A549 (cell line): ENCODE data around the gene PDPN. TPM values are rescaled to one million over a fixed set of nuclear protein-coding genes. Genes with fewer than 3 reads are reported as not detected.

Experiments
- ATAC-seq, 2 experiments: fragments of 200-7000 bp in 1 of 2; fragments of >200 bp in 1 of 2; cut with Nextera tagmentation in 1 of 2; cut with Tn5 transposase in 1 of 2; 3 replicates each; pipeline versions ENCODE4 v1.8.0 to v1.9.1; 2018 to 2020; ENCODE audit warnings: mild to moderate bottlenecking in 1 of 2, moderate library complexity in 1 of 2
- CTCF ChIA-PET: fragments of 300-600 bp; sonication (Branson Sonifier 250); formaldehyde crosslinking; extraction: SDS; loops from one replicate; lab custom pipeline; 2021; ENCODE audit warnings: antibody characterized with exemption, inconsistent platforms; lab: Yijun Ruan, JAX
- POLR2A ChIA-PET: fragments of 350-600 bp; formaldehyde crosslinking; extraction: SDS; loops from one replicate; lab custom pipeline; 2021; ENCODE audit warnings: antibody characterized with exemption, inconsistent platforms; lab: Yijun Ruan, JAX
- DNase-seq, 2 experiments: peaks; one replicate each; pipeline versions ENCODE4 v3.0.0 to v3.0.0-alpha.2; 2011 to 2016; ENCODE audit warnings: low read depth in 1 of 2, low spot score in 1 of 2
- FAIRE-seq: peaks from 2 replicates; lab custom pipeline; 2011; peaks lifted over from hg19 to GRCh38; lab: Jason Lieb, UNC
- H3K27ac ChIP-seq, 2 experiments: fragments of >200 bp; sonication (Bioruptor Twin); formaldehyde crosslinking; 3 replicates each; pipeline ENCODE4 v1.5.1; 2016 to 2017
- H3K4me1 ChIP-seq: fragments of >200 bp; sonication (Bioruptor Twin); formaldehyde crosslinking; 3 replicates; pipeline ENCODE4 v1.6.1; 2016
- H3K4me2 ChIP-seq: fragments of >200 bp; sonication (Bioruptor Twin); formaldehyde crosslinking; 3 replicates; pipeline ENCODE4 v1.6.1; 2016
- H3K4me3 ChIP-seq: fragments of >200 bp; sonication (Bioruptor Twin); formaldehyde crosslinking; 3 replicates; pipeline ENCODE4 v1.5.1; 2016
- H3K9me3 ChIP-seq: fragments of >200 bp; sonication (Bioruptor Twin); formaldehyde crosslinking; 3 replicates; pipeline ENCODE4 v1.6.1; 2016
- CBX2 ChIP-seq: fragments of 200-600 bp; sonication (generic); IDR thresholded peaks from 2 replicates; pipeline ENCODE4 v1.6.1; 2016; ENCODE audit warnings: low read depth, mild to moderate bottlenecking, borderline replicate concordance
- CHD2 ChIP-seq: fragments of 150-350 bp; IDR thresholded peaks from 2 replicates; pipeline ENCODE4 v1.6.1; 2014; ENCODE audit warnings: low read length; ENCODE audit not compliant: partially characterized antibody
- EHMT2 ChIP-seq: fragments of 200-600 bp; sonication (generic); IDR thresholded peaks from 2 replicates; pipeline ENCODE4 v1.6.1; 2016; ENCODE audit warnings: antibody characterized with exemption, low read depth, mild to moderate bottlenecking, moderate library complexity
- FOSL2 ChIP-seq, 2 experiments: fragments of 450-650 bp in 1 of 2; fragments of >200 bp in 1 of 2; sonication (Bioruptor Twin) in 1 of 2; formaldehyde crosslinking; IDR thresholded peaks; 2 replicates each; pipeline versions ENCODE4 v1.5.0 to v1.6.1; 2016 to 2020; ENCODE audit warnings: mild to moderate bottlenecking in 1 of 2, moderate library complexity in 1 of 2
- FOXS1 ChIP-seq: fragments of 250-450 bp; sonication (Bioruptor Pico); IDR thresholded peaks from 2 replicates; pipeline ENCODE4 v1.5.0; 2020; ENCODE audit warnings: mild to moderate bottlenecking, moderate library complexity
- JUN ChIP-seq, 2 experiments: fragments of >200 bp; sonication (Bioruptor Twin); formaldehyde crosslinking; IDR thresholded peaks; 2 replicates in 1 of 2; 3 replicates in 1 of 2; pipeline ENCODE4 v1.6.1; 2016 to 2017
- JUNB ChIP-seq: fragments of >200 bp; sonication (Bioruptor Twin); formaldehyde crosslinking; IDR thresholded peaks from 2 replicates; pipeline ENCODE4 v1.6.1; 2016
- KDM5A ChIP-seq: fragments of 200-600 bp; sonication (generic); IDR thresholded peaks from 2 replicates; pipeline ENCODE4 v1.6.1; 2016; ENCODE audit warnings: antibody characterized with exemption, mild to moderate bottlenecking
- MAFK ChIP-seq: fragments of 450-650 bp; IDR thresholded peaks from 2 replicates; pipeline ENCODE4 v1.6.1; 2014; ENCODE audit not compliant: partially characterized antibody
- MYC ChIP-seq: IDR thresholded peaks from 2 replicates; pipeline ENCODE4 v1.6.1; 2012; ENCODE audit warnings: mild to moderate bottlenecking, inconsistent platforms, low read length, improper control_type of control experiment, borderline replicate concordance
- PHF8 ChIP-seq: fragments of 200-600 bp; sonication (generic); IDR thresholded peaks from 2 replicates; pipeline ENCODE4 v1.6.1; 2016; ENCODE audit warnings: low read depth, mild to moderate bottlenecking, antibody characterized with exemption, moderate library complexity, borderline replicate concordance
- RCOR1 ChIP-seq: fragments of 150-350 bp; IDR thresholded peaks from 2 replicates; pipeline ENCODE4 v1.6.1; 2014; ENCODE audit warnings: antibody characterized with exemption, low read length, low read depth
- RFX5 ChIP-seq: fragments of 450-650 bp; IDR thresholded peaks from 2 replicates; pipeline ENCODE4 v1.7.1; 2014; ENCODE audit warnings: antibody characterized with exemption, mild to moderate bottlenecking, moderate library complexity
- TP53 ChIP-seq: fragments of 250-450 bp; sonication (Bioruptor Pico); IDR thresholded peaks from 2 replicates; pipeline ENCODE4 v1.5.0; 2021; ENCODE audit warnings: mild to moderate bottlenecking, moderate library complexity
- ZNF302 ChIP-seq: fragments of 250-450 bp; sonication (Bioruptor Pico); IDR thresholded peaks from 2 replicates; pipeline ENCODE4 v1.9.0; 2021; ENCODE audit warnings: inconsistent platforms, mild to moderate bottlenecking, moderate library complexity
- WGBS: methylation state at CpG from one replicate; pipeline ENCODE4 v1.1.6; 2017; ENCODE audit errors: missing lambda C conversion rate; 5-methylcytosine and 5-hydroxymethylcytosine counted together
- polyA plus RNA-seq, 4 experiments: library from polyadenylated mRNA; depleted of rRNA in 3 of 4; stranded (reverse); fragments of >200 nt; fragmentation: RNase III in 1 of 4; extraction: RNeasy Plus Mini Kit Qiagen cat#74134 plus additional on column Dnase treatment in 1 of 4; gene quantifications; 2 replicates in 3 of 4; 3 replicates in 1 of 4; pipeline ENCODE4 v1.2.3, GENCODE V29; 2011 to 2017
- TF ChIP-seq, protein P1 (sequence below): fragments of 450-650 bp; IDR thresholded peaks from 2 replicates; pipeline ENCODE4 v1.6.1; 2014; ENCODE audit warnings: antibody characterized with exemption
- TF ChIP-seq, protein P2 (sequence below): fragments of >200 bp; sonication (Bioruptor Twin); formaldehyde crosslinking; IDR thresholded peaks from 2 replicates; pipeline ENCODE4 v1.6.1; 2016
- TF ChIP-seq, protein P3 (sequence below): fragments of >200 bp; sonication (Bioruptor Twin); formaldehyde crosslinking; IDR thresholded peaks from 3 replicates; pipeline ENCODE4 v1.6.1; 2016
- TF ChIP-seq, protein P4 (sequence below): IDR thresholded peaks from 2 replicates; pipeline ENCODE4 v1.6.1; 2012
- TF ChIP-seq, protein P5 (sequence below): fragments of 150-350 bp; IDR thresholded peaks from 2 replicates; pipeline ENCODE4 v1.6.1; 2014; ENCODE audit warnings: low read depth, mild to moderate bottlenecking, low read length
- TF ChIP-seq, protein P6 (sequence below): fragments of 250-450 bp; sonication (Bioruptor Pico); IDR thresholded peaks from 2 replicates; pipeline ENCODE4 v1.5.0; 2020; ENCODE audit warnings: low read depth, mild to moderate bottlenecking, moderate library complexity

Gene PDPN
- polyA plus RNA-seq, 2 of the 4 experiments (the other 2 are of a cell fraction) = not detected

DNA sequence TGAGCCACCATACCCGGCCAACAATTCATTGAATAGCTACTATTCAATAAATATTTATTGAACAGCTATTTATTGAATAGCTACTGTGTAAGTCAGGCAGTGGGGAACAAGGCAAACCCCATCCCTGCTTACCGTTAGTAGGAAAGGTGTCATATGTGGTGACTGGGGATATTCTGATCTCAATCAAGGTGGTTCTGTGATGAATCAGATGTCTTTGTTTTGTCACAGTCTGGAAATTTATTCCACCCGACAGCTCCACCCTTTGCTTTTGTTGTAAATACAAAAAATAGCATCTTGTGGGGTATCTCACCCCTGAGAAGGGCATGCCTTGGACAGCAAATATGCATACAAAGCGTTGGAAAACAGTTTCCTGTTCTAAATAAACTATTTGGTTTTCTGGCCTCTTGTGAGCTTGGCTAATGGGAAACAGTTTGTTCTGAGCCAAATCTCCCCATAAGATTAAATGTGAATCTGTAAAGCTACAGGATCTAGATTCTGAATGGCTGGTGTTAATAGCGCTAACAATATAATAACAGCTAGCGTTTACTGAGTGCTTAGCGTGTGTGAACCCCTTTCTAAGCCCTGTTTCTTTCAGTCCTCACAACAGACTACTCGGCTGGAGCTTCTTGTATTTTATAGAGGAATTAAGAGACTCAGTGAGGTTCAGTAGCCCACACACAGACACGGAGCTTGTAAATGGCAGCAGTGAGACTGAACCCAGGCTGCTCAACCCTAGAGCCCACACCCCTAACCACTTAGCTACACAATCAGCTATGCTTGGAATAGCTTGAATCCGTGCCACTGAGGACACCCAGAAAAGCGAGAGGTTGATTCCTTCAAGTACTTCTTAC lies 5.5 kb downstream of the PDPN start:
- no peak for FAIRE-seq

DNA sequence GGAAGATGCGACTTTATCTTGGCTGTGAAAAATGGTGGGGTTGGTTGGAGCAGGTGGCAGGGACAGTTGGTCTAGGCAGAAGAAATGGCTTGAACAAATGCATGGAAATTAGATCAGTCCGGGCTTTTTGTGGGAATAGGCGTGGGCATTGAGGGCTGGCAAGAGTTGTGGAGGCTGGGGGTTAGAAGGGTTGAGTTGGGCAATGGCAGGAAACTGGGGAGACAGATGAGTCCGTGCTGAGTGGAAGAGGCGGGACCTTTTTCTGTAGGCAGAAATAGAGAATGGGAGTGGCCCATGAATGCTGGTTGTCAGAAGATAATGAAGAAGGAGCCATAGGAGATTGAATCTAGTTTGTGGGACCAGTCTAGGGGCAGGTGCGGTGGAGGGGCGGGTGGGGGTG lies 6.9 kb downstream of the PDPN start:
- FAIRE-seq (no peak), DNase-seq (no peak), ATAC-seq (no peak)
- Histone ChIP-seq H3K4me2 (no peak overlapping the region), H3K27ac (no peak overlapping the region), H3K4me3 (no peak overlapping the region), H3K4me1 (no peaks in the 10 kb centered on the region), H3K9me3 (no peaks in the 10 kb centered on the region)
- TF ChIP-seq JUN (IDR thresholded peaks at IDR 0.05) = no peak
- no peak for TF ChIP-seq PHF8
- TF ChIP-seq MYC = no peak
- TF ChIP-seq KDM5A = no peak
- TF ChIP-seq, protein P1, sequence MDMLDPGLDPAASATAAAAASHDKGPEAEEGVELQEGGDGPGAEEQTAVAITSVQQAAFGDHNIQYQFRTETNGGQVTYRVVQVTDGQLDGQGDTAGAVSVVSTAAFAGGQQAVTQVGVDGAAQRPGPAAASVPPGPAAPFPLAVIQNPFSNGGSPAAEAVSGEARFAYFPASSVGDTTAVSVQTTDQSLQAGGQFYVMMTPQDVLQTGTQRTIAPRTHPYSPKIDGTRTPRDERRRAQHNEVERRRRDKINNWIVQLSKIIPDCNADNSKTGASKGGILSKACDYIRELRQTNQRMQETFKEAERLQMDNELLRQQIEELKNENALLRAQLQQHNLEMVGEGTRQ = no peak
- no peak for TF ChIP-seq TP53 (CRISPR knock-in tag)
- TF ChIP-seq, protein P2, sequence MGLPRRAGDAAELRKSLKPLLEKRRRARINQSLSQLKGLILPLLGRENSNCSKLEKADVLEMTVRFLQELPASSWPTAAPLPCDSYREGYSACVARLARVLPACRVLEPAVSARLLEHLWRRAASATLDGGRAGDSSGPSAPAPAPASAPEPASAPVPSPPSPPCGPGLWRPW = no peak
- POLR2A ChIA-PET = no interaction called here
- WGBS = 7% methylated on average over 5 of the region's 7 CpGs
- CTCF ChIA-PET = no interaction called here

More for the DNA sequence above, 5.5 kb downstream of the PDPN start:
- Histone ChIP-seq H3K4me1 (no peaks in the 10 kb centered on the region), H3K27ac (no peak overlapping the region), H3K4me2 (no peak overlapping the region), H3K9me3 (no peaks in the 10 kb centered on the region), H3K4me3 (no peak overlapping the region)
- ChIA-PET CTCF (interaction anchor here (1.0 kb wide), 1 partner anchor 10 kb away, joined by 3 read pairs; no protein-coding TSS in a partner anchor), POLR2A (no interaction called here)
- ATAC-seq (no peak), DNase-seq (no peak)
- 28% methylated on average over 8 of the region's 11 CpGs for WGBS
- TF ChIP-seq MAFK (no peak), FOSL2 (IDR thresholded peaks at IDR 0.05) (no peak), FOSL2 (CRISPR knock-in tag; IDR thresholded peaks at IDR 0.05) (no peak), JUNB (no peak), EHMT2 (no peak)
- TF ChIP-seq, protein P3, sequence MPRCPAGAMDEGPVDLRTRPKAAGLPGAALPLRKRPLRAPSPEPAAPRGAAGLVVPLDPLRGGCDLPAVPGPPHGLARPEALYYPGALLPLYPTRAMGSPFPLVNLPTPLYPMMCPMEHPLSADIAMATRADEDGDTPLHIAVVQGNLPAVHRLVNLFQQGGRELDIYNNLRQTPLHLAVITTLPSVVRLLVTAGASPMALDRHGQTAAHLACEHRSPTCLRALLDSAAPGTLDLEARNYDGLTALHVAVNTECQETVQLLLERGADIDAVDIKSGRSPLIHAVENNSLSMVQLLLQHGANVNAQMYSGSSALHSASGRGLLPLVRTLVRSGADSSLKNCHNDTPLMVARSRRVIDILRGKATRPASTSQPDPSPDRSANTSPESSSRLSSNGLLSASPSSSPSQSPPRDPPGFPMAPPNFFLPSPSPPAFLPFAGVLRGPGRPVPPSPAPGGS = no peak
- TF ChIP-seq, protein P4, sequence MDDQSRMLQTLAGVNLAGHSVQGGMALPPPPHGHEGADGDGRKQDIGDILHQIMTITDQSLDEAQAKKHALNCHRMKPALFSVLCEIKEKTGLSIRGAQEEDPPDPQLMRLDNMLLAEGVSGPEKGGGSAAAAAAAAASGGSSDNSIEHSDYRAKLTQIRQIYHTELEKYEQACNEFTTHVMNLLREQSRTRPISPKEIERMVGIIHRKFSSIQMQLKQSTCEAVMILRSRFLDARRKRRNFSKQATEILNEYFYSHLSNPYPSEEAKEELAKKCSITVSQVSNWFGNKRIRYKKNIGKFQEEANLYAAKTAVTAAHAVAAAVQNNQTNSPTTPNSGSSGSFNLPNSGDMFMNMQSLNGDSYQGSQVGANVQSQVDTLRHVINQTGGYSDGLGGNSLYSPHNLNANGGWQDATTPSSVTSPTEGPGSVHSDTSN = no peak
- TF ChIP-seq, protein P5, sequence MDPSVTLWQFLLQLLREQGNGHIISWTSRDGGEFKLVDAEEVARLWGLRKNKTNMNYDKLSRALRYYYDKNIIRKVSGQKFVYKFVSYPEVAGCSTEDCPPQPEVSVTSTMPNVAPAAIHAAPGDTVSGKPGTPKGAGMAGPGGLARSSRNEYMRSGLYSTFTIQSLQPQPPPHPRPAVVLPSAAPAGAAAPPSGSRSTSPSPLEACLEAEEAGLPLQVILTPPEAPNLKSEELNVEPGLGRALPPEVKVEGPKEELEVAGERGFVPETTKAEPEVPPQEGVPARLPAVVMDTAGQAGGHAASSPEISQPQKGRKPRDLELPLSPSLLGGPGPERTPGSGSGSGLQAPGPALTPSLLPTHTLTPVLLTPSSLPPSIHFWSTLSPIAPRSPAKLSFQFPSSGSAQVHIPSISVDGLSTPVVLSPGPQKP = no peak

DNA sequence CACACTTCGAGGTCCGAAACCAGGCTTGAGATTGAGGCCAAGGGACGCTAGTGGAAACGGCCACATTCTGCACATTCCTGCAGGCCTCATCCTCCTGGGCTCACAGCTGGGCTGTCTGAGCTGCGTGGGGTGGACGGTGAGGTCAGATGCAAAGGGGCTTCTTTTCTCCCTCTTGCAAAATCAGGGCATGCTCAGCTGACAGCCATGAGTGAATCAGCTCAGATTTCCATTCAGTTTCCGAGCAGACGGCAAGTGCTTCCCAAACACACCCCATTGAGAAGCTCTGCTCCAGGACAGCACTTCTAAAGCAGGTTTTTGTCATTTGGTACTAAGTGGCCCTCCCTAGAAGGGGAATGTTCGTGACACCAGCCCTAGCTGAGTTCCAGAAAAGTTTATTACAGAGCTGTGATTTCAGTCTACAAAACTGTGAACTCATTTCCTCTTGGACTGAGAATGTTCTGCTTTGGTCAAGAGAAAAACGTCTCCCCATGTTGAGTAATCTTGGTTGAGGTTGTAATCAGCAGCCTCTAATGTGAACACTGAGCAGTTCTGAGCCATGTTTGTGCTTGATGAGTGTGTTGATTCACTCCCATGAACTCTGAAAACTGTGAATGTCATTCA lies 10.0 kb downstream of the PDPN start:
- FAIRE-seq = no peak
- TF ChIP-seq CBX2 = no peak
- TF ChIP-seq, protein P6, sequence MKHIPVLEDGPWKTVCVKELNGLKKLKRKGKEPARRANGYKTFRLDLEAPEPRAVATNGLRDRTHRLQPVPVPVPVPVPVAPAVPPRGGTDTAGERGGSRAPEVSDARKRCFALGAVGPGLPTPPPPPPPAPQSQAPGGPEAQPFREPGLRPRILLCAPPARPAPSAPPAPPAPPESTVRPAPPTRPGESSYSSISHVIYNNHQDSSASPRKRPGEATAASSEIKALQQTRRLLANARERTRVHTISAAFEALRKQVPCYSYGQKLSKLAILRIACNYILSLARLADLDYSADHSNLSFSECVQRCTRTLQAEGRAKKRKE (CRISPR knock-in tag) = no peak
- no peak for TF ChIP-seq RCOR1
- no peak for TF ChIP-seq KDM5A
- TF ChIP-seq RFX5 = no peak
- TF ChIP-seq MAFK = no peak
- TF ChIP-seq PHF8 = no peak
- TF ChIP-seq CHD2 = no peak
- no peak for TF ChIP-seq ZNF302
- no peak for TF ChIP-seq FOXS1
- no peak for DNase-seq
- Histone ChIP-seq H3K9me3 (no peaks in the 10 kb centered on the region), H3K4me2 (no peak overlapping the region), H3K4me1 (no peaks in the 10 kb centered on the region), H3K4me3 (no peak overlapping the region), H3K27ac (no peak overlapping the region)
- ATAC-seq = no peak
- WGBS = 0% methylated on average over 7 of the region's 10 CpGs
- POLR2A ChIA-PET = no interaction called here
- CTCF ChIA-PET = no interaction called here
